Natural killer cell (primary cell): ENCODE measurements around the gene TBL1XR1. TPM values are rescaled to one million over a fixed set of nuclear protein-coding genes. Genes with fewer than 3 reads are reported as not detected.

Source experiments
- ATAC-seq, 3 donors: fragments of 150-1000 bp in 2 of 3; fragments of 200-7000 bp in 1 of 3; cut with Tn5 transposase; 1 replicate in 1 of 3; 2 replicates in 2 of 3; pipeline ENCODE4 v1.10.0; 2021; ENCODE audit warnings: mild to moderate bottlenecking in 2 of 3, moderate library complexity in 2 of 3
- DNase-seq, 2 donors: peaks; one replicate each; pipeline versions ENCODE4 v3.0.0 to v3.0.0-alpha.2; 2013 to 2021; ENCODE audit warnings: mixed read lengths in 1 of 2
- H3K27ac ChIP-seq: one replicate; pipeline ENCODE4 v1.5.1; 2013; ENCODE audit warnings: mild to moderate bottlenecking, low read length
- H3K27me3 ChIP-seq: one replicate; pipeline ENCODE4 v1.6.1; 2013; ENCODE audit warnings: low read length; ENCODE audit not compliant: control insufficient read depth, insufficient read depth
- H3K36me3 ChIP-seq: one replicate; pipeline ENCODE4 v1.6.1; 2013; ENCODE audit warnings: low read length; ENCODE audit not compliant: control insufficient read depth, insufficient read depth
- H3K4me1 ChIP-seq: one replicate; pipeline ENCODE4 v1.6.1; 2013; ENCODE audit warnings: low read length; ENCODE audit not compliant: control insufficient read depth, insufficient read depth
- H3K4me3 ChIP-seq: one replicate; pipeline ENCODE4 v1.5.1; 2013; ENCODE audit warnings: low read length
- H3K9me3 ChIP-seq: one replicate; pipeline ENCODE4 v1.6.1; 2013; ENCODE audit warnings: low read length; ENCODE audit not compliant: control insufficient read depth, insufficient read depth
- H3K27ac Mint-ChIP-seq, 2 donors: one replicate each; pipeline ENCODE4 v1.8.0; 2022; ENCODE audit warnings: mild to moderate bottlenecking in 2 of 2, mixed read lengths in 2 of 2, moderate library complexity in 1 of 2
- H3K27me3 Mint-ChIP-seq, 2 donors: one replicate each; pipeline ENCODE4 v1.8.0; 2022; ENCODE audit warnings: low read depth in 2 of 2, mixed read lengths in 2 of 2
- H3K36me3 Mint-ChIP-seq: one replicate; pipeline ENCODE4 v1.8.0; 2022; ENCODE audit warnings: mixed read lengths
- H3K4me1 Mint-ChIP-seq, 2 donors: one replicate each; pipeline ENCODE4 v1.8.0; 2022; ENCODE audit warnings: mixed read lengths in 2 of 2
- H3K4me3 Mint-ChIP-seq: one replicate; pipeline ENCODE4 v1.8.0; 2022; ENCODE audit warnings: mild to moderate bottlenecking, moderate library complexity, mixed read lengths
- H3K9me3 Mint-ChIP-seq, 2 donors: one replicate each; pipeline ENCODE4 v1.8.0; 2022; ENCODE audit warnings: mixed read lengths in 2 of 2
- WGBS: methylation state at CpG from one replicate; pipeline ENCODE4 v1.1.7; 2013; ENCODE audit warnings: missing lambda C conversion rate; ENCODE audit not compliant: insufficient coverage; 5-methylcytosine and 5-hydroxymethylcytosine counted together
- intact Hi-C: fragments of 100-400 bp; cut with micrococcal nuclease; formaldehyde crosslinking; loops from one replicate; pipeline ENCODE4 v1.14.2; 2022
- total RNA-seq, 4 donors: library from RNA; stranded (reverse); fragments of 120-200 nt in 1 of 4; gene quantifications; one replicate each; pipeline versions ENCODE4 v1.2.3 to v1.2.4, GENCODE V29; 2013 to 2022
- TF ChIP-seq, protein P1 (sequence below): fragments of 200-600 bp; IDR thresholded peaks from one replicate; pipeline ENCODE4 v1.8.0; 2022; ENCODE audit warnings: antibody characterized with exemption

Gene TBL1XR1
- total RNA-seq, 3 donors from 2014 or later (not counting 1 experiment from before 2014, with no cell fraction given): 74.6 to 118 (median 81.7) TPM

DNA sequence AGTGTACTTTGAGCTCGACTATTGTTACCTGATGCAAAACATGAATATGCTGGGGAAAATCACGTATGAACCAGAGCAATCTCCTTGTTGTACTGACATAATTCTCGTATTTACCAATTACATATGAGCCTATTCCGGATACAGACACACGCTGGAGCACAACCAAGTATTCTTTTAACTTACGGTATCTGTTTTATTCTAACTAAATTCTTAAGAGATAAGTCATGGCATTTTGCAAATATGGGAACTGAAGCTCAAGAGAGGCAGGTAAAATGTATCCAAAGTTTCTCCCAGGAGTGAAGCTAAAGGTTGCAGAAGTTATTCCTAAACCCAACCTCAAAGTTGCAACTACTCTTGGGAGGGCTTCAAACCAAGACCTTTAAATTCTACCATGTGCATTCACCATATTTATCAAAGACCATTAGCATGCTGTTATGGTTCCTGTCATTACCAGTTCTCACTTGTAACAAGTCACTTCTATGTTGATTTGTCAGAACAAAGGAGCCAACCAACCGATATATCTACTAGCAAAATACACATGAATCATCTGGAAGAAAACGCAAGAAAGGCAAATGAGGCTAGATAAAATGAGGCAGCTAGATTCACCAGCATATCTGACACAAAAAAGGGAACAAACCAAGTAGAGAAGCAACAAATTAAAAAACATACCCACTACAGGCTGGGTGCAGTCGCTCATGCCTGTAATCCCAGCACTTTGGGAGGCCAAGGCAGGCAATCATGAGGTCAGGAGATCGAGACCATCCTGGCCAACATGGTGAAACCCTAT is 17.8 kb downstream of the TBL1XR1 start:
- H3K36me3 Mint-ChIP-seq: no peaks in the 10 kb centered on the region
- Histone ChIP-seq H3K4me1 (peaks cover 21% of the 10 kb centered on the region), H3K27ac (no peak overlapping the region), H3K9me3 (no peaks in the 10 kb centered on the region), H3K36me3 (no peaks in the 10 kb centered on the region), H3K27me3 (no peaks in the 10 kb centered on the region), H3K4me3 (no peak overlapping the region)
- ATAC-seq (no peak), DNase-seq (no peak)
- H3K27me3 Mint-ChIP-seq: no peaks in the 10 kb centered on the region
- intact Hi-C loops: no loop called here
- H3K4me3 Mint-ChIP-seq: no peak overlapping the region
- no peaks in the 10 kb centered on the region for H3K9me3 Mint-ChIP-seq
- WGBS: 80% methylated on average over 9 of the region's 10 CpGs
- H3K4me1 Mint-ChIP-seq: peaks cover 65 to 67% of the 10 kb centered on the region in 2 donors
- H3K27ac Mint-ChIP-seq: peak overlapping the region in 1 of 2 donors; percentile 4
- TF ChIP-seq, protein P1, sequence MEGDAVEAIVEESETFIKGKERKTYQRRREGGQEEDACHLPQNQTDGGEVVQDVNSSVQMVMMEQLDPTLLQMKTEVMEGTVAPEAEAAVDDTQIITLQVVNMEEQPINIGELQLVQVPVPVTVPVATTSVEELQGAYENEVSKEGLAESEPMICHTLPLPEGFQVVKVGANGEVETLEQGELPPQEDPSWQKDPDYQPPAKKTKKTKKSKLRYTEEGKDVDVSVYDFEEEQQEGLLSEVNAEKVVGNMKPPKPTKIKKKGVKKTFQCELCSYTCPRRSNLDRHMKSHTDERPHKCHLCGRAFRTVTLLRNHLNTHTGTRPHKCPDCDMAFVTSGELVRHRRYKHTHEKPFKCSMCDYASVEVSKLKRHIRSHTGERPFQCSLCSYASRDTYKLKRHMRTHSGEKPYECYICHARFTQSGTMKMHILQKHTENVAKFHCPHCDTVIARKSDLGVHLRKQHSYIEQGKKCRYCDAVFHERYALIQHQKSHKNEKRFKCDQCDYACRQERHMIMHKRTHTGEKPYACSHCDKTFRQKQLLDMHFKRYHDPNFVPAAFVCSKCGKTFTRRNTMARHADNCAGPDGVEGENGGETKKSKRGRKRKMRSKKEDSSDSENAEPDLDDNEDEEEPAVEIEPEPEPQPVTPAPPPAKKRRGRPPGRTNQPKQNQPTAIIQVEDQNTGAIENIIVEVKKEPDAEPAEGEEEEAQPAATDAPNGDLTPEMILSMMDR: no peak

DNA sequence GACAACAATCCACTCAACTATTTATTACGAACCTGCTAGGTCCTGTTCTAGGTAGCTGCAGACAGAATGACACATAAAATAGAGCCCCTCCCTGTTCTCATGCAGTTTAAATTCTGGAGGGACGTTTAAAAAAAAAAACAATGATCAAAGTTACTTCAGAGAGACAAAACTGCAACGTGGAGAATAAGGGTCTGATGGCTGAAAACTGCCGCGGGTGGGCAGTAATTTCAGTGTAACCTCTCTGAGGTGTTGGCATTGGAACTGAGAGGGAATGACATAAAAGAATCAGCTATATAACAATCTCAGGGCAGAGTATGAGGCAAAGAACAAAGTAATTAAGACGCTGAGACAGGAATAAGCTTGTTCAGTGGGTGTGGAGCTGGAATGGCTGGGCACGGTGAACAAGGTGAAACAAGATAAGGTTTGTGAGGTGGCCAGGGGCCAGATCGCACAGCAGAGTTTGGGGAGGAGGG is 19.5 kb downstream of the TBL1XR1 start:
- no peak overlapping the region for H3K27ac ChIP-seq
- H3K27ac Mint-ChIP-seq: peak overlapping the region; percentile 38 to 53
- H3K4me1 ChIP-seq: peaks cover 18% of the 10 kb centered on the region
- H3K9me3 Mint-ChIP-seq: no peaks in the 10 kb centered on the region
- H3K27me3 ChIP-seq: no peaks in the 10 kb centered on the region
- H3K4me3 Mint-ChIP-seq: peak overlapping the region; percentile 30
- ATAC-seq (no peak), DNase-seq (no peak)
- H3K36me3 Mint-ChIP-seq: no peaks in the 10 kb centered on the region
- peaks cover 66 to 77% of the 10 kb centered on the region in 2 donors for H3K4me1 Mint-ChIP-seq
- no peaks in the 10 kb centered on the region for H3K27me3 Mint-ChIP-seq
- H3K4me3 ChIP-seq: no peak overlapping the region
- no peaks in the 10 kb centered on the region for H3K9me3 ChIP-seq
- intact Hi-C loops: no loop called here
- 65% methylated on average over 8 of the region's 8 CpGs for WGBS
- TF ChIP-seq, protein P1: no peak
- H3K36me3 ChIP-seq: no peaks in the 10 kb centered on the region

DNA sequence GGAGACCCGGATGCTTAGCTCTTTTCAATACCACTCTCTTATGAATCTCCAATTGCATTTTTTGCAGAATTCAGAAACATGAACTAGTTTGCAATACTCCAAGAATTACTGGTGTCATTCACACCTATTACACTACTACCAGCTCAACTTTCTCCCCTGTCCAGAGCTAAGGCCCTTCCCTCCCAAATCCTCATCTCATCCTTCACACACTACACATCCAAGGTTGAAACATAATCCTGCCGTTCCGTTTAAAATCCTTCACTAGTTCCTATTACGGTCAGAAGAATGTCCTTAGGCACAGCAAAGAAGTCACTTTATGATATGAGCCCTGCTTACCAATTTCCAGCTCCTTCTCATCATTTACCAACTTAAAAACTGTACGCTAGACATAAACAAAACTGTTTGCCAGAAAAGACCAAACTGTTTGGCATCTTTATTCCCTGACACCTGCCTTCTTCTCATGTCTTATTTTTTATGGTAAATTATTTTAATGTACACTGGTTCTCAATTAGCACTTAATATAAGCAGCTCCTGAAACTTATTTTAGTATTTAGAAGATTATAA is 22.6 kb downstream of the TBL1XR1 start:
- Mint-ChIP-seq H3K4me3 (no peak overlapping the region), H3K9me3 (no peaks in the 10 kb centered on the region), H3K36me3 (no peaks in the 10 kb centered on the region), H3K27me3 (no peaks in the 10 kb centered on the region), H3K4me1 (peaks cover 62 to 63% of the 10 kb centered on the region in 2 donors), H3K27ac (peak overlapping the region; percentile 11 to 64)
- 87% methylated on average over 5 of the region's 5 CpGs for WGBS
- intact Hi-C loops: no loop called here
- TF ChIP-seq, protein P1: no peak
- Histone ChIP-seq H3K27ac (no peak overlapping the region), H3K36me3 (no peaks in the 10 kb centered on the region), H3K4me3 (no peak overlapping the region), H3K27me3 (no peaks in the 10 kb centered on the region), H3K9me3 (no peaks in the 10 kb centered on the region), H3K4me1 (peaks cover 11% of the 10 kb centered on the region)
- DNase-seq: no peak
- ATAC-seq: no peak
